Activated CD8-positive, alpha-beta T cell treated with anti-CD3 and anti-CD28 coated beads for 36 hours (primary cell): ENCODE data around the gene CPA1. TPM values are rescaled to one million over a fixed set of nuclear protein-coding genes. Genes with fewer than 3 reads are reported as not detected.

Experiments
- ATAC-seq: fragments of 200-7000 bp; cut with Tn5 transposase; one replicate; pipeline ENCODE4 v1.10.0; 2021; ENCODE audit warnings: mild to moderate bottlenecking, moderate library complexity
- CTCF ChIA-PET: fragments of 350-600 bp; sonication (Branson Sonifier 250); formaldehyde crosslinking; loops from one replicate; lab custom pipeline; 2021; ENCODE audit warnings: antibody characterized with exemption; lab: Charles Lee
- POLR2A ChIA-PET: fragments of 350-600 bp; sonication (Branson Sonifier 250); formaldehyde crosslinking; loops from one replicate; lab custom pipeline; 2021; ENCODE audit warnings: antibody characterized with exemption; lab: Charles Lee
- DNase-seq: peaks from one replicate; pipeline ENCODE4 v3.0.0-alpha.2; 2020
- H3K27ac Mint-ChIP-seq: one replicate; pipeline ENCODE4 v1.8.0; 2021; ENCODE audit warnings: mild to moderate bottlenecking, mixed read lengths
- H3K27me3 Mint-ChIP-seq: one replicate; pipeline ENCODE4 v1.8.0; 2021; ENCODE audit warnings: mixed read lengths
- H3K36me3 Mint-ChIP-seq: one replicate; pipeline ENCODE4 v1.8.0; 2021; ENCODE audit warnings: low read depth, mixed read lengths
- H3K4me1 Mint-ChIP-seq: one replicate; pipeline ENCODE4 v1.8.0; 2021; ENCODE audit warnings: low read depth, mixed read lengths
- H3K4me3 Mint-ChIP-seq: one replicate; pipeline ENCODE4 v1.8.0; 2021; ENCODE audit warnings: mild to moderate bottlenecking, moderate library complexity, mixed read lengths
- H3K9me3 Mint-ChIP-seq: one replicate; pipeline ENCODE4 v1.8.0; 2021; ENCODE audit warnings: mixed read lengths
- intact Hi-C: fragments of 100-400 bp; cut with micrococcal nuclease; formaldehyde crosslinking; loops from one replicate; pipeline ENCODE4 v1.10.0; 2022
- total RNA-seq, 2 experiments: library from RNA; stranded (reverse); gene quantifications; one replicate each; pipeline ENCODE4 v1.2.3, GENCODE V29; 2021
- TF ChIP-seq, protein P1 (sequence below): fragments of 200-600 bp; IDR thresholded peaks from one replicate; pipeline ENCODE4 v1.8.0; 2022; ENCODE audit warnings: antibody characterized with exemption, mild to moderate bottlenecking

The CPA1 gene
- total RNA-seq, 2 experiments from 2014 or later, result not detected

DNA sequence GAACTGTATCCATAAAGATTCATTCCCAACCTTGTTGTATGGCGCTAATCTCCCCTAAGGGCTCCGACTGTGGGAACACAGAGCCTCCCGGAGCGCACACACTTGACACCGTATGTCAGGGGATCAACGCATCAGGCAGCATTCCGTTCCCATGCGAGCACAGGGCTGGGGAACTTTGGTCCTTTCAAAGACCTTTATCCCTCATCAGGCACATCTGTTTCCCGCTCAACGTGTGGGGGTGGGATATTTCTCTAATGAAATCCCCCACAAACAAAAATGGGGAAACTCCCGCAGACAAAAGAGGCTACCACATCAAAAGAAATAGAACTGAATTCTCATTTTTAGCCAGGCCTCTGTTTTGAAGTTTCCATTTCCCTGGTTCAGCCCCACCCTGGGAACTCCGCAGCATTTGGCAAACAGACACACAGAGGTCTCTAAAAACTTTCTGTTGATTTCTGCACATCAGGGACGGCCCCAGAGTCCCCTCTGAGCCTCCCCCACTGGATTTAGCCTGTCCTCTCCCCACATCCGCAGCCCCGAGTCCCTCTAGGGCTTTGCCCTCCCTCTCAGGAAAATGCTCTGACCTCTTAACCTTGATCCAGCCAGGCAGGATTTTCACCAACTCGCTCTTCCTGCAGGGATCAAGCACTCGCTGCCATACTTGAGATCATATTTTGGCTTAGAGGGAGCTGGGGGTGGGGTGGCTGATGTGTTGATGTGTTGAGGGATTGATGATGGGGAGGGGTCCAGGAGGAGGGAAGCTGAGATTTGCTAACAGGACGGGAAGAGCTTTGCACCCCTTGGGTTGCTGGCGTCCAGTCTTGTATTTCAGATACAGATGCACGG lies 29.1 kb upstream of the CPA1 start:
- H3K27ac Mint-ChIP-seq, result no peak overlapping the region

DNA sequence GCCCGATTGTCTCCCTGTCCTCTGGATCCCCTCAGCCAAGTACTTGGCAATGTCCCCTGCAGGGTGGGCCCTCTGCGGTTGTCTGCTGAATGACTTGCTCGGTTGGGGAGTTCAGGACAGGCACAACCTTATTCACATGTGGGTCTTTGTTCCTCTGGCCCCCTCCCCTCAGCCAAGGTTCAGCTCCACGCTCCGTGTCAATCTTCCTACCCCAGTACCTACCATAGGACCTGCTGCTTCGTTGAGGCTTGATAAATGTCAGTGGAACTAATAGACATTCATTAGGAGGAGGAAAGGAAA lies 28.6 kb upstream of the CPA1 start:
- Mint-ChIP-seq H3K27ac (no peak overlapping the region), H3K9me3 (no peaks in the 10 kb centered on the region), H3K27me3 (no peaks in the 10 kb centered on the region), H3K4me1 (peaks cover 21% of the 10 kb centered on the region), H3K36me3 (no peaks in the 10 kb centered on the region), H3K4me3 (no peak overlapping the region)
- no peak for ATAC-seq
- intact Hi-C loops, result no loop called here
- ChIA-PET POLR2A (no interaction called here), CTCF (no interaction called here)
- TF ChIP-seq, protein P1, sequence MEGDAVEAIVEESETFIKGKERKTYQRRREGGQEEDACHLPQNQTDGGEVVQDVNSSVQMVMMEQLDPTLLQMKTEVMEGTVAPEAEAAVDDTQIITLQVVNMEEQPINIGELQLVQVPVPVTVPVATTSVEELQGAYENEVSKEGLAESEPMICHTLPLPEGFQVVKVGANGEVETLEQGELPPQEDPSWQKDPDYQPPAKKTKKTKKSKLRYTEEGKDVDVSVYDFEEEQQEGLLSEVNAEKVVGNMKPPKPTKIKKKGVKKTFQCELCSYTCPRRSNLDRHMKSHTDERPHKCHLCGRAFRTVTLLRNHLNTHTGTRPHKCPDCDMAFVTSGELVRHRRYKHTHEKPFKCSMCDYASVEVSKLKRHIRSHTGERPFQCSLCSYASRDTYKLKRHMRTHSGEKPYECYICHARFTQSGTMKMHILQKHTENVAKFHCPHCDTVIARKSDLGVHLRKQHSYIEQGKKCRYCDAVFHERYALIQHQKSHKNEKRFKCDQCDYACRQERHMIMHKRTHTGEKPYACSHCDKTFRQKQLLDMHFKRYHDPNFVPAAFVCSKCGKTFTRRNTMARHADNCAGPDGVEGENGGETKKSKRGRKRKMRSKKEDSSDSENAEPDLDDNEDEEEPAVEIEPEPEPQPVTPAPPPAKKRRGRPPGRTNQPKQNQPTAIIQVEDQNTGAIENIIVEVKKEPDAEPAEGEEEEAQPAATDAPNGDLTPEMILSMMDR, result no peak
- no peak for DNase-seq

More for the DNA sequence above, 29.1 kb upstream of the CPA1 start:
- peaks cover 21% of the 10 kb centered on the region for H3K4me1 Mint-ChIP-seq
- intact Hi-C loops, result no loop called here
- ChIA-PET POLR2A (no interaction called here), CTCF (no interaction called here)
- DNase-seq (peak; percentile 30), ATAC-seq (peak; percentile 61)
- H3K9me3 Mint-ChIP-seq, result no peaks in the 10 kb centered on the region
- TF ChIP-seq, protein P1, result no peak
- no peaks in the 10 kb centered on the region for H3K27me3 Mint-ChIP-seq
- no peak overlapping the region for H3K4me3 Mint-ChIP-seq
- no peaks in the 10 kb centered on the region for H3K36me3 Mint-ChIP-seq

DNA sequence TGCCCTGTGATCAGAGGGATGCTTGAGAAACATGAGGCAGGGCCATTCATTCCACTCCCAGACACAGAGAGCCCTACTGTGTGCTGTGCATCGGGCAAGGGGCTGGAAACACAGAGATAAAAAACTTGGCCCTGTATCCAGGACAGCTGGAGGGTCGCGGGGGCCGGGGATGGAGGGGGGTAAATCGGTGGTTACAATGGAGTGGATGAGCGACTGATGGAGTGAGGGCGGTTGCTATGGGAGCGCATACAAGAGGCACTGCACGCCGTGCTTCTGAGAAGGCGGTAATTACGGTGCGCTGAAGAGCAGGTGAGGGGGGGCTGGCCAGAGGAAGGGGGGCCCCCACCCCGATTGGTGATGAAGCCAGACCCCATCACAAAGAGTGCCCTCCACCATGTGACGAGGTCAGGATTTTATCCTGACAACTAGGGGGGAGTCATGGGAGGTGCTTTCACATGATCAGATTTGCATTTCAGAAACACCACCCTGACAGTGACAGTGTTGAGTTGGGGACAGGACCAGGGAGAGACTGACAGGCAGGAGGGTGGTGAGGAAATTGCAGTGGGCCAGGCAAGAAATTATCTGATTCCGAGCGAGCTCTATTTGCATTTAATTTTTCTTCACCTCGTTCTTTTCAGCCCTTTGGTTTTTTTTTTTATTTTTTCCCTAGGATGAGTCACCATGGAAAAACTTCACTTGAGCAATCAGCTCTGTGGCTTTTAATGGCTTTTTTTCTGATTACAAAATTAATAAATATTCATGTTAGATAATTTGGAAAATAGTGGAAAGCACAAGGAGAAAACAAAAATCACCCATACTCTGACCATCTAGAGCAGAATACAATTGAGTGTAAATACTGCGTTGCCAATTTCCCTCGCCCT lies 27.9 kb upstream of the CPA1 start:
- H3K4me1 Mint-ChIP-seq, result peaks cover 21% of the 10 kb centered on the region
- H3K4me3 Mint-ChIP-seq, result no peak overlapping the region
- no peak overlapping the region for H3K27ac Mint-ChIP-seq
- H3K36me3 Mint-ChIP-seq, result no peaks in the 10 kb centered on the region
- DNase-seq (no peak), ATAC-seq (no peak)
- intact Hi-C loops, result no loop called here
- no peaks in the 10 kb centered on the region for H3K27me3 Mint-ChIP-seq
- no peaks in the 10 kb centered on the region for H3K9me3 Mint-ChIP-seq
- ChIA-PET POLR2A (no interaction called here), CTCF (no interaction called here)
- TF ChIP-seq, protein P1, result no peak

DNA sequence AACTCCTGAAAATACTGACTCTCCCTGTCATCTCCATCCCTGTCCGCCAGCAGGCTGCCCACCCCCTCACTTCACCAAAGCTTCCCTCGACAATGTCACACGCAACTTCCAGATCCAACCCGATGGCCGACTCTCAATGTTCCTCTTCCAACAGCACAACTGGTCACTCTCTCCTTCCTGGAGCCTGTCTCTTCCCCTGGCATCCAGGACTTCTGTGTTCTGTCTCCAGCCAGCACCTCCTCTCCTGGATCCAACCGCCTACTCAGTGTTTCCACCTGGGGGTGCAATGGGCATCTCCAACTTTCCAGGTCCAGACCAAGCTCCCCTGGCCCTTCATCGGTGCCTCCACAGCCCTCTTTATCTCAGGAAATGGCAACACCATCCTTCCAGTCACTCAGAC lies 27.1 kb upstream of the CPA1 start:
- intact Hi-C loops, result no loop called here
- H3K4me1 Mint-ChIP-seq, result peaks cover 21% of the 10 kb centered on the region
- H3K27me3 Mint-ChIP-seq, result no peaks in the 10 kb centered on the region
- no peaks in the 10 kb centered on the region for H3K9me3 Mint-ChIP-seq
- no peak overlapping the region for H3K27ac Mint-ChIP-seq
- no peaks in the 10 kb centered on the region for H3K36me3 Mint-ChIP-seq
- TF ChIP-seq, protein P1, result no peak
- H3K4me3 Mint-ChIP-seq, result no peak overlapping the region
- ATAC-seq, result no peak
- ChIA-PET CTCF (no interaction called here), POLR2A (no interaction called here)
- DNase-seq, result no peak
